ENCODE measurements around the gene FHAD1.
"Not testable (repeated sequence)": the region's sequence is repeated elsewhere in the genome, so short reads cannot be mapped to it uniquely, and the experiment has no call there.

Gene FHAD1

GRCh38 chr1:15276691-15277446 lies 29.8 kb downstream of the FHAD1 start:
- DNase-seq (ENCODE audit: low read depth, low spot score), result no peak

GRCh38 chr1:15277447-15277838 lies 30.4 kb downstream of the FHAD1 start:
- DNase-seq (ENCODE audit: low read depth, low spot score), result no peak

GRCh38 chr1:15277933-15278332 lies 30.9 kb downstream of the FHAD1 start:
- DNase-seq (ENCODE audit: low read depth, low spot score), result no peak

GRCh38 chr1:15279576-15280230 lies 32.7 kb downstream of the FHAD1 start:
- no peak for DNase-seq (ENCODE audit: low read depth, low spot score)

GRCh38 chr1:15280416-15280815 lies 33.4 kb downstream of the FHAD1 start:
- DNase-seq (ENCODE audit: low read depth, low spot score), result no peak

GRCh38 chr1:15282038-15282437 lies 35.0 kb downstream of the FHAD1 start:
- no peak for DNase-seq (ENCODE audit: low read depth, low spot score)

- no peak for DNase-seq (ENCODE audit: low read depth, low spot score)
These were observed 35.9 kb downstream of the FHAD1 start for GRCh38 chr1:15282810-15283474.

- no peak for DNase-seq (ENCODE audit: low read depth, low spot score)
These were observed 36.5 kb downstream of the FHAD1 start for GRCh38 chr1:15283526-15283925.

- no peak for DNase-seq (ENCODE audit: low read depth, low spot score)
These were observed 39.4 kb downstream of the FHAD1 start for GRCh38 chr1:15286452-15286851.

GRCh38 chr1:15287035-15287979 lies 40.3 kb downstream of the FHAD1 start:
- no peak for DNase-seq (ENCODE audit: low read depth, low spot score)

- no peak for DNase-seq (ENCODE audit: low read depth, low spot score)
These were observed 41.3 kb downstream of the FHAD1 start for GRCh38 chr1:15288173-15288926.

GRCh38 chr1:15289251-15289651 lies 42.2 kb downstream of the FHAD1 start:
- DNase-seq (ENCODE audit: low read depth, low spot score), result no peak

GRCh38 chr1:15290382-15290781 lies 43.4 kb downstream of the FHAD1 start:
- DNase-seq (ENCODE audit: low read depth, low spot score), result no peak

- no peak for DNase-seq (ENCODE audit: low read depth, low spot score)
These were observed 48.7 kb downstream of the FHAD1 start for GRCh38 chr1:15295696-15296095.

GRCh38 chr1:15296585-15297321 lies 49.7 kb downstream of the FHAD1 start:
- DNase-seq (ENCODE audit: low read depth, low spot score), result no peak

- DNase-seq (ENCODE audit: low read depth, low spot score), result not testable (repeated sequence)
These were observed 51.0 kb downstream of the FHAD1 start for GRCh38 chr1:15297975-15298374.

- no peak for DNase-seq (ENCODE audit: low read depth, low spot score)
These were observed 52.2 kb downstream of the FHAD1 start for GRCh38 chr1:15299179-15299578.

GRCh38 chr1:15299806-15300205 lies 52.8 kb downstream of the FHAD1 start:
- no peak for DNase-seq (ENCODE audit: low read depth, low spot score)

- DNase-seq (ENCODE audit: low read depth, low spot score), result no peak
These were observed 56.9 kb downstream of the FHAD1 start for GRCh38 chr1:15303935-15304334.

Measured in brain pericyte (primary cell).